T-helper 1 cell treated with Interleukin-12 subunit alpha and Interleukin-12 subunit beta and Interleukin-4 antibody, amounts not matched to agents 30 μg/mL and 1 μg/mL, for 36 hours (primary cell): ENCODE data around the gene COL4A3.

Experiments
- H3K27ac Mint-ChIP-seq: one replicate; pipeline ENCODE4 v1.8.0; 2021; ENCODE audit warnings: mild to moderate bottlenecking, mixed read lengths
- H3K27me3 Mint-ChIP-seq: one replicate; pipeline ENCODE4 v1.8.0; 2021; ENCODE audit warnings: low read depth, mixed read lengths
- H3K36me3 Mint-ChIP-seq: one replicate; pipeline ENCODE4 v1.8.0; 2021; ENCODE audit warnings: low read depth, mixed read lengths
- H3K4me1 Mint-ChIP-seq: one replicate; pipeline ENCODE4 v1.8.0; 2021; ENCODE audit warnings: low read depth, mixed read lengths
- H3K4me3 Mint-ChIP-seq: one replicate; pipeline ENCODE4 v1.8.0; 2021; ENCODE audit warnings: mild to moderate bottlenecking, moderate library complexity, mixed read lengths
- H3K9me3 Mint-ChIP-seq: one replicate; pipeline ENCODE4 v1.8.0; 2021; ENCODE audit warnings: mixed read lengths

The COL4A3 gene

GRCh38 chr2:227344231-227344630, 179.8 kb downstream of the COL4A3 start:
- no peak overlapping the region for H3K4me3 Mint-ChIP-seq
- H3K27me3 Mint-ChIP-seq, result no peaks in the 10 kb centered on the region
- no peaks in the 10 kb centered on the region for H3K9me3 Mint-ChIP-seq
- no peak overlapping the region for H3K27ac Mint-ChIP-seq
- peaks cover 3% of the 10 kb centered on the region for H3K4me1 Mint-ChIP-seq
- peaks cover 22% of the 10 kb centered on the region for H3K36me3 Mint-ChIP-seq

GRCh38 chr2:227347117-227347516, 182.7 kb downstream of the COL4A3 start:
- Mint-ChIP-seq H3K27ac (no peak overlapping the region), H3K4me3 (no peak overlapping the region), H3K36me3 (peaks cover 23% of the 10 kb centered on the region), H3K27me3 (no peaks in the 10 kb centered on the region), H3K9me3 (no peaks in the 10 kb centered on the region), H3K4me1 (peaks cover 5% of the 10 kb centered on the region)

- Mint-ChIP-seq H3K36me3 (peaks cover 20% of the 10 kb centered on the region), H3K9me3 (no peaks in the 10 kb centered on the region), H3K4me1 (peaks cover 7% of the 10 kb centered on the region), H3K27ac (no peak overlapping the region), H3K4me3 (no peak overlapping the region), H3K27me3 (no peaks in the 10 kb centered on the region)
These were observed 183.9 kb downstream of the COL4A3 start for GRCh38 chr2:227348324-227348723.

- peaks cover 7% of the 10 kb centered on the region for H3K4me1 Mint-ChIP-seq
- no peak overlapping the region for H3K27ac Mint-ChIP-seq
- H3K9me3 Mint-ChIP-seq, result no peaks in the 10 kb centered on the region
- peaks cover 20% of the 10 kb centered on the region for H3K36me3 Mint-ChIP-seq
- H3K27me3 Mint-ChIP-seq, result no peaks in the 10 kb centered on the region
- no peak overlapping the region for H3K4me3 Mint-ChIP-seq
These were observed 185.7 kb downstream of the COL4A3 start for GRCh38 chr2:227349989-227350612.

GRCh38 chr2:227351639-227352038, 187.2 kb downstream of the COL4A3 start:
- H3K36me3 Mint-ChIP-seq, result peaks cover 14% of the 10 kb centered on the region
- peaks cover 7% of the 10 kb centered on the region for H3K4me1 Mint-ChIP-seq
- H3K9me3 Mint-ChIP-seq, result no peaks in the 10 kb centered on the region
- no peaks in the 10 kb centered on the region for H3K27me3 Mint-ChIP-seq
- peak overlapping the region; percentile 15 for H3K27ac Mint-ChIP-seq
- H3K4me3 Mint-ChIP-seq, result no peak overlapping the region

GRCh38 chr2:227360351-227360750, 195.9 kb downstream of the COL4A3 start:
- Mint-ChIP-seq H3K9me3 (no peaks in the 10 kb centered on the region), H3K4me1 (no peaks in the 10 kb centered on the region), H3K27ac (no peak overlapping the region)

GRCh38 chr2:227363756-227364155, 199.3 kb downstream of the COL4A3 start:
- no peaks in the 10 kb centered on the region for H3K4me1 Mint-ChIP-seq
- H3K27me3 Mint-ChIP-seq, result no peaks in the 10 kb centered on the region
- H3K27ac Mint-ChIP-seq, result no peak overlapping the region
- peaks cover 11% of the 10 kb centered on the region for H3K36me3 Mint-ChIP-seq
- no peaks in the 10 kb centered on the region for H3K9me3 Mint-ChIP-seq
- no peak overlapping the region for H3K4me3 Mint-ChIP-seq

More at GRCh38 chr2:227360351-227360750, 195.9 kb downstream of the COL4A3 start:
- no peak overlapping the region for H3K4me3 Mint-ChIP-seq
- peaks cover 15% of the 10 kb centered on the region for H3K36me3 Mint-ChIP-seq
- H3K27me3 Mint-ChIP-seq, result no peaks in the 10 kb centered on the region
